H1 (cell line): Measurements from ENCODE around the gene ARMC5. TPM values are rescaled to one million over a fixed set of nuclear protein-coding genes. Genes with fewer than 3 reads are reported as not detected.

Source experiments
- CTCF ChIA-PET: fragments of 300-600 bp; sonication (Branson Sonifier 250); formaldehyde crosslinking; loops from one replicate; lab custom pipeline; 2021; ENCODE audit not compliant: partially characterized antibody; lab: Charles Lee
- POLR2A ChIA-PET: fragments of 300-600 bp; sonication (Branson Sonifier 250); formaldehyde crosslinking; loops from one replicate; lab custom pipeline; 2021; ENCODE audit warnings: inconsistent platforms; ENCODE audit not compliant: partially characterized antibody; lab: Charles Lee
- DNase-seq, 2 experiments: peaks; one replicate each; pipeline versions ENCODE4 v3.0.0 to v3.0.0-alpha.2; 2010 to 2022; ENCODE audit warnings: low spot score in 2 of 2, low read depth in 1 of 2, mixed read lengths in 1 of 2
- FAIRE-seq: peaks from 2 replicates; lab custom pipeline; 2011; peaks lifted over from hg19 to GRCh38; lab: Jason Lieb, UNC
- H2AFZ ChIP-seq: 2 replicates; pipeline ENCODE4 v1.8.1; 2012; ENCODE audit warnings: low read length, inconsistent platforms
- H2AK5ac ChIP-seq: 2 replicates; pipeline ENCODE4 v1.6.1; 2013; ENCODE audit warnings: low read depth, low read length
- H2BK120ac ChIP-seq: replicated peaks from 2 replicates; pipeline ENCODE3; 2013; ENCODE audit warnings: low read depth, low read length, inconsistent platforms
- H2BK12ac ChIP-seq: 2 replicates; pipeline ENCODE4 v1.6.1; 2013; ENCODE audit warnings: low read depth, low read length
- H2BK15ac ChIP-seq: 2 replicates; pipeline ENCODE4 v1.6.1; 2013; ENCODE audit warnings: low read length
- H2BK20ac ChIP-seq: 2 replicates; pipeline ENCODE4 v1.6.1; 2013; ENCODE audit warnings: low read length
- H2BK5ac ChIP-seq: 2 replicates; pipeline ENCODE4 v1.6.1; 2013; ENCODE audit warnings: low read depth, low read length
- H3K14ac ChIP-seq: 2 replicates; pipeline ENCODE4 v1.6.1; 2013; ENCODE audit warnings: inconsistent platforms; ENCODE audit not compliant: insufficient read length
- H3K18ac ChIP-seq: 2 replicates; pipeline ENCODE4 v1.6.1; 2013; ENCODE audit warnings: low read length; ENCODE audit errors: extremely low read depth
- H3K23ac ChIP-seq: 2 replicates; pipeline ENCODE4 v1.6.1; 2013; ENCODE audit warnings: inconsistent platforms; ENCODE audit not compliant: insufficient read length
- H3K23me2 ChIP-seq: 2 replicates; pipeline ENCODE4 v1.6.1; 2013; ENCODE audit warnings: low read depth, low read length
- H3K27ac ChIP-seq: 2 replicates; pipeline ENCODE4 v1.6.1; 2011; ENCODE audit warnings: low read depth, low read length, inconsistent platforms
- H3K27me3 ChIP-seq, 4 experiments: replicated peaks in 1 of 4; 1 replicate in 1 of 4; 2 replicates in 3 of 4; pipeline versions ENCODE4 v1.6.1 to v1.8.1; 2011 to 2013; ENCODE audit warnings: low read length in 3 of 4, mild to moderate bottlenecking in 3 of 4, inconsistent platforms in 2 of 4, mixed read lengths in 2 of 4, moderate library complexity in 1 of 4; ENCODE audit not compliant: control insufficient read depth in 3 of 4, insufficient read depth in 3 of 4; ENCODE audit errors: extremely low read depth in 1 of 4
- H3K36me3 ChIP-seq, 4 experiments: 2 replicates each; pipeline versions ENCODE4 v1.6.1 to v1.8.1; 2011 to 2013; ENCODE audit warnings: mild to moderate bottlenecking in 4 of 4, low read length in 3 of 4, moderate library complexity in 2 of 4, control low read depth in 1 of 4, inconsistent platforms in 1 of 4; ENCODE audit not compliant: insufficient read depth in 4 of 4, control insufficient read depth in 2 of 4
- H3K4ac ChIP-seq: replicated peaks from 2 replicates; pipeline ENCODE3; 2013; ENCODE audit warnings: low read length, low read depth, mixed read lengths, inconsistent platforms; ENCODE audit not compliant: insufficient read length
- H3K4me1 ChIP-seq, 4 experiments: replicated peaks in 1 of 4; 1 replicate in 1 of 4; 2 replicates in 3 of 4; pipeline versions ENCODE4 v1.6.1 to v1.8.1; 2011 to 2013; ENCODE audit warnings: low read length in 3 of 4, inconsistent platforms in 2 of 4, mixed read lengths in 1 of 4; ENCODE audit not compliant: insufficient read depth in 4 of 4, control insufficient read depth in 3 of 4
- H3K4me2 ChIP-seq, 2 experiments: 2 replicates each; pipeline versions ENCODE4 v1.6.1 to v1.8.1; 2011 to 2013; ENCODE audit warnings: low read depth in 2 of 2, low read length in 2 of 2, control low read depth in 1 of 2, inconsistent platforms in 1 of 2, mild to moderate bottlenecking in 1 of 2; ENCODE audit not compliant: insufficient read depth in 1 of 2
- H3K4me3 ChIP-seq, 4 experiments: fragments of 200-600, 300-600 bp in 1 of 4; sonication (generic), shearing (Covaris generic), sonication (Bioruptor Twin) in 1 of 4; 2 replicates each; pipeline versions ENCODE4 v1.5.1 to v1.8.1; 2011 to 2016; ENCODE audit warnings: low read length in 4 of 4, low read depth in 3 of 4, control low read depth in 2 of 4, inconsistent platforms in 2 of 4, mild to moderate bottlenecking in 2 of 4, mixed read lengths in 1 of 4, moderate library complexity in 1 of 4; ENCODE audit not compliant: insufficient read depth in 2 of 4; ENCODE audit errors: extremely low read depth in 1 of 4
- H3K56ac ChIP-seq: replicated peaks from 2 replicates; pipeline ENCODE3; 2013; ENCODE audit warnings: low read depth, mild to moderate bottlenecking, mixed read lengths, low read length, inconsistent platforms; ENCODE audit not compliant: insufficient read length
- H3K79me1 ChIP-seq: 2 replicates; pipeline ENCODE4 v1.6.1; 2013; ENCODE audit warnings: low read depth, low read length, control low read depth
- H3K79me2 ChIP-seq, 2 experiments: 2 replicates each; pipeline versions ENCODE4 v1.6.1 to v1.8.1; 2012 to 2013; ENCODE audit warnings: low read length in 2 of 2, mild to moderate bottlenecking in 2 of 2, inconsistent platforms in 1 of 2; ENCODE audit not compliant: insufficient read depth in 2 of 2, control insufficient read depth in 1 of 2
- H3K9ac ChIP-seq, 4 experiments: replicated peaks in 1 of 4; 1 replicate in 1 of 4; 2 replicates in 3 of 4; pipeline versions ENCODE4 v1.6.1 to v1.8.1; 2011 to 2013; ENCODE audit warnings: low read depth in 3 of 4, low read length in 3 of 4, control low read depth in 2 of 4, mild to moderate bottlenecking in 2 of 4, moderate library complexity in 2 of 4, inconsistent platforms in 1 of 4; ENCODE audit errors: extremely low read depth in 1 of 4
- H3K9me3 ChIP-seq, 2 experiments: 2 replicates each; pipeline versions ENCODE4 v1.6.1 to v1.8.1; 2012 to 2013; ENCODE audit warnings: mild to moderate bottlenecking in 2 of 2, moderate library complexity in 2 of 2, control low read depth in 1 of 2, inconsistent platforms in 1 of 2, low read depth in 1 of 2, low read length in 1 of 2, mixed read lengths in 1 of 2; ENCODE audit not compliant: insufficient read depth in 2 of 2
- H4K20me1 ChIP-seq, 2 experiments: replicated peaks in 1 of 2; 2 replicates each; pipeline versions ENCODE3 to v1.8.1; 2011 to 2013; ENCODE audit warnings: inconsistent platforms in 2 of 2, low read length in 2 of 2, mild to moderate bottlenecking in 1 of 2; ENCODE audit not compliant: insufficient read depth in 2 of 2, control insufficient read depth in 1 of 2
- H4K5ac ChIP-seq: 2 replicates; pipeline ENCODE4 v1.6.1; 2013; ENCODE audit warnings: low read length, low read depth, mixed read lengths, inconsistent platforms; ENCODE audit not compliant: insufficient read length
- H4K8ac ChIP-seq: 2 replicates; pipeline ENCODE4 v1.8.0; 2013; ENCODE audit warnings: mild to moderate bottlenecking, moderate library complexity, low read length, inconsistent platforms; ENCODE audit not compliant: insufficient read depth; ENCODE audit errors: extremely low read depth
- H4K91ac ChIP-seq: replicated peaks from 2 replicates; pipeline ENCODE3; 2013; ENCODE audit warnings: low read length, mixed read lengths, inconsistent platforms; ENCODE audit not compliant: insufficient read length
- KDM1A ChIP-seq: fragments of 200-600, 300-600 bp; sonication (generic); IDR thresholded peaks from 2 replicates; pipeline ENCODE4 v1.7.1; 2016; ENCODE audit warnings: mild to moderate bottlenecking, low read length, borderline replicate concordance
- POU5F1 ChIP-seq: IDR thresholded peaks from 2 replicates; pipeline ENCODE4 v1.6.1; 2011; ENCODE audit warnings: low read depth, mild to moderate bottlenecking, low read length, moderate library complexity
- RBBP5 ChIP-seq: IDR thresholded peaks from 2 replicates; pipeline ENCODE4 v1.7.1; 2012; ENCODE audit warnings: low read depth, mild to moderate bottlenecking, inconsistent platforms, low read length, moderate library complexity, borderline replicate concordance
- RFX5 ChIP-seq: IDR thresholded peaks from 2 replicates; pipeline ENCODE4 v1.6.1; 2011; ENCODE audit warnings: low read depth, low read length, improper control_type of control experiment, borderline replicate concordance
- SAP30 ChIP-seq: fragments of 300-600 bp; sonication (generic); IDR thresholded peaks from 2 replicates; pipeline ENCODE4 v1.7.1; 2012; ENCODE audit warnings: low read length, moderate library complexity, mild to moderate bottlenecking, inconsistent platforms; ENCODE audit not compliant: insufficient read depth, insufficient replicate concordance
- TBP ChIP-seq: IDR thresholded peaks from 2 replicates; pipeline ENCODE4 v1.6.1; 2011; ENCODE audit warnings: low read depth, low read length, improper control_type of control experiment
- WGBS, 2 experiments: shearing (Covaris generic) in 1 of 2; methylation state at CpG; one replicate each; pipeline versions ENCODE4 v1.1.6 to v1.1.7; 2013 to 2015; ENCODE audit warnings: low lambda C conversion rate in 2 of 2, mixed read lengths in 2 of 2, inconsistent platforms in 1 of 2, low coverage in 1 of 2, missing lambda C conversion rate in 1 of 2; ENCODE audit not compliant: insufficient replicate concordance in 2 of 2, insufficient coverage in 1 of 2, insufficient read length in 1 of 2; ENCODE audit errors: extremely low coverage in 1 of 2, missing lambda C conversion rate in 1 of 2; 5-methylcytosine and 5-hydroxymethylcytosine counted together
- polyA plus RNA-seq, 7 experiments: library from polyadenylated mRNA; depleted of rRNA in 3 of 7; stranded (reverse) in 5 of 7; unstranded in 2 of 7; fragments of >200 nt in 5 of 7; fragments of 200-250 nt in 2 of 7; gene quantifications; 1 replicate in 5 of 7; 2 replicates in 1 of 7; 4 replicates in 1 of 7; pipeline versions ENCODE4 v1.2.1 to v1.2.3, GENCODE V29; 2011 to 2013; ENCODE audit warnings: missing spikeins in 2 of 7, mixed read lengths in 2 of 7
- total RNA-seq: library from RNA; stranded (reverse); fragmentation: NEBNext Ultra II Directional; extraction: Animal tissue kit (Norgen Biotek cat#: 25700); gene quantifications from 2 replicates; pipeline ENCODE4 v1.2.1, GENCODE V29; 2021
- TF ChIP-seq, protein P1 (sequence below), 3 experiments: IDR thresholded peaks; 1 replicate in 2 of 3; 2 replicates in 1 of 3; pipeline versions ENCODE4 v1.5.1 to v1.6.1; 2011; ENCODE audit warnings: low read length in 3 of 3, mild to moderate bottlenecking in 3 of 3, inconsistent platforms in 2 of 3, low read depth in 1 of 3, moderate library complexity in 1 of 3; ENCODE audit not compliant: insufficient read depth in 1 of 3; ENCODE audit errors: control extremely low read depth in 1 of 3

Gene ARMC5
- total and polyA plus RNA-seq, 2 of the 8 experiments (the other 6 are each of a cell fraction or from before 2014, with no cell fraction given) = 7.8 to 8.7 TPM

DNA sequence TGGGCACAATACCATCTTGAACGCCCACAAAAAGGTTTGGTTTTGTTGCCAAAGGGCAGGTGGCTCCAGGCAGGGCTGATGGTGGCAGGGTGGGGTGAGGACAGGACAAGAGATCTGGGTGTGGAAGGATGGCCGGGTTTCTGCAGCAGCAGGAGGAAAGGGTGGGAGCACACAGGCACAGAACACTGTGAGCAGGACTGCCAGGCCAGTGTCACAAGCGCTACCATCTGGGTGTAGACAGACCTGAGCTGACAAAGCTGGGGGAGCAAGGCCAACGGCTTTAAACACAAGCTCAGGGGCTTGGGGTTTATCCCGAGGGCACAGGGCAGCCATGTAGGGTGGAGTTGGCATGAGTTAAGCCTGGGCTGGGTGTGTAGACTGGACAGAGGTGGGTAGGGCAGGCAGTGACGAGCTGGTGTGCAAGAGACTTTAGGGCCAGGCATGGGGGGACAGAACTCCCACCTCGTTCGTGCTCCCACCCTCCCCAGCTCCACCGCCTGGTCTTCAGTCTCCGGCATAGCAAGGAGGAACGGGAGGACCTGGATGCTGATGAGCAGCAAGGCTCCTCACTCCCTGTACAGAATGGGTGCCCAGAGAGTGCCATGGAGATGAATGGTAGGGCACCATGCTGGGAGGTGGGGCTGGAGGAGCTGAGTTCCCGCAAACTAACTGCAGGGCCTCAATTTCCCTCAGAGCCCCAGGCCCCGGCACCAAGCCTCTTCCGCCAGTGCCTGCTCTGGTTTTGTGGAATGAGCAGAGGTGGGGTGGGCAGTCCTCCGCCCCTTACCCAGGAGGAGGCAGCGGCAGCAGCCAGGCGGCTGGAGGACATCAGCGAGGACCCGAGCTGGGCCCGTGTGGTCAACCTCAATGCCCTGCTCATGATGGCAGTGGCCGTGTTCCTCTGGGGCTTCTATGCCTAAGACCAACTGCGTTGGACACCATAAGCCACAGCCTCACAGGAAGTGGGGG is 30.6 kb downstream of the ARMC5 start:
- no peaks in the 10 kb centered on the region for H3K9me3 ChIP-seq
- POLR2A ChIA-PET = interaction anchor here (0.9 to 7.9 kb wide), 8 partner anchors 10 to 233 kb away, joined by 3 to 69 read pairs (median 4); a partner anchor contains a TSS
- H2BK12ac ChIP-seq = no peak overlapping the region
- TF ChIP-seq SAP30 (no peak), TBP (no peak), POU5F1 (no peak), KDM1A (no peak), RBBP5 (no peak), RFX5 (no peak)
- TF ChIP-seq, protein P1, sequence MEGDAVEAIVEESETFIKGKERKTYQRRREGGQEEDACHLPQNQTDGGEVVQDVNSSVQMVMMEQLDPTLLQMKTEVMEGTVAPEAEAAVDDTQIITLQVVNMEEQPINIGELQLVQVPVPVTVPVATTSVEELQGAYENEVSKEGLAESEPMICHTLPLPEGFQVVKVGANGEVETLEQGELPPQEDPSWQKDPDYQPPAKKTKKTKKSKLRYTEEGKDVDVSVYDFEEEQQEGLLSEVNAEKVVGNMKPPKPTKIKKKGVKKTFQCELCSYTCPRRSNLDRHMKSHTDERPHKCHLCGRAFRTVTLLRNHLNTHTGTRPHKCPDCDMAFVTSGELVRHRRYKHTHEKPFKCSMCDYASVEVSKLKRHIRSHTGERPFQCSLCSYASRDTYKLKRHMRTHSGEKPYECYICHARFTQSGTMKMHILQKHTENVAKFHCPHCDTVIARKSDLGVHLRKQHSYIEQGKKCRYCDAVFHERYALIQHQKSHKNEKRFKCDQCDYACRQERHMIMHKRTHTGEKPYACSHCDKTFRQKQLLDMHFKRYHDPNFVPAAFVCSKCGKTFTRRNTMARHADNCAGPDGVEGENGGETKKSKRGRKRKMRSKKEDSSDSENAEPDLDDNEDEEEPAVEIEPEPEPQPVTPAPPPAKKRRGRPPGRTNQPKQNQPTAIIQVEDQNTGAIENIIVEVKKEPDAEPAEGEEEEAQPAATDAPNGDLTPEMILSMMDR (IDR thresholded peaks at IDR 0.05; ENCODE audit: control extremely low read depth in 1 of 3, insufficient read depth in 1 of 3, low read depth in 1 of 3, low read length in 3 of 3) = no peak

More for the DNA sequence above, 30.6 kb downstream of the ARMC5 start:
- Histone ChIP-seq H3K27ac (no peak overlapping the region), H3K4me1 (peaks cover 0 to 8% (median 3%) of the 10 kb centered on the region in 4 experiments; a peak in 5 of 7 replicates), H4K20me1 (peaks cover 0 to 16% of the 10 kb centered on the region in 2 experiments), H3K27me3 (peaks cover 14 to 51% (median 41%) of the 10 kb centered on the region in 4 experiments), H3K23ac (no peak overlapping the region), H3K18ac (no peak overlapping the region), H3K4me3 (no peak overlapping the region), H2AK5ac (no peak overlapping the region), H3K9ac (no peak overlapping the region; a peak in 1 of 7 replicates), H3K79me2 (no peaks in the 10 kb centered on the region), H2AFZ (no peak overlapping the region), H3K23me2 (peaks cover 15% of the 10 kb centered on the region), H2BK15ac (no peak overlapping the region), H2BK120ac (no peak overlapping the region), H3K4me2 (no peak overlapping the region; a peak in 1 of 4 replicates), H3K14ac (no peak overlapping the region), H4K91ac (no peak overlapping the region), H3K56ac (no peak overlapping the region), H4K8ac (no peak overlapping the region), H3K4ac (no peak overlapping the region), H3K36me3 (peaks cover 0 to 6% (median 0%) of the 10 kb centered on the region in 4 experiments; a peak in 2 of 8 replicates), H4K5ac (no peak overlapping the region), H2BK5ac (no peak overlapping the region), H3K79me1 (no peaks in the 10 kb centered on the region), H2BK20ac (no peak overlapping the region)
- FAIRE-seq (no peak), DNase-seq (no peak)
- 89% methylated on average over 22 of the region's 22 CpGs; no CpG with 5 or more reads in 1 of the 2 experiments for WGBS, 2 experiments
- CTCF ChIA-PET = interaction anchor here (0.6 to 2.2 kb wide), 6 partner anchors 11 to 222 kb away, joined by 3 to 9 read pairs (median 5); no protein-coding TSS in a partner anchor
